Liver (tissue), 9 donors: Measurements from ENCODE around the gene PCDH1. TPM values are rescaled to one million over a fixed set of nuclear protein-coding genes. Genes with fewer than 3 reads are reported as not detected.

Source experiments
- DNase-seq: peaks from one replicate; pipeline ENCODE4 v3.0.0-alpha.2; 2017; ENCODE audit warnings: low spot score
- H3K27ac ChIP-seq, 2 donors: one replicate each; pipeline ENCODE4 v1.7.0; 2013; ENCODE audit warnings: inconsistent platforms in 2 of 2, low read length in 2 of 2, control low read depth in 1 of 2, low read depth in 1 of 2, mild to moderate bottlenecking in 1 of 2
- H3K27me3 ChIP-seq, 4 donors: one replicate each; pipeline versions ENCODE4 v1.6.1 to v1.7.0; 2013; ENCODE audit warnings: low read length in 3 of 4, inconsistent platforms in 1 of 4, mild to moderate bottlenecking in 1 of 4, moderate library complexity in 1 of 4; ENCODE audit not compliant: control insufficient read depth in 4 of 4, insufficient read depth in 4 of 4
- H3K36me3 ChIP-seq, 4 donors: one replicate each; pipeline versions ENCODE4 v1.6.1 to v1.7.0; 2013; ENCODE audit warnings: low read length in 3 of 4, mild to moderate bottlenecking in 3 of 4, low read depth in 1 of 4, moderate library complexity in 1 of 4; ENCODE audit not compliant: control insufficient read depth in 4 of 4, insufficient read depth in 3 of 4
- H3K4me1 ChIP-seq, 4 donors: one replicate each; pipeline versions ENCODE4 v1.6.1 to v1.7.0; 2013; ENCODE audit warnings: low read length in 3 of 4, mild to moderate bottlenecking in 3 of 4, moderate library complexity in 1 of 4; ENCODE audit not compliant: control insufficient read depth in 4 of 4, insufficient read depth in 4 of 4
- H3K4me3 ChIP-seq, 3 donors: one replicate each; pipeline versions ENCODE4 v1.6.1 to v1.7.0; 2013; ENCODE audit warnings: low read length in 3 of 3, control low read depth in 1 of 3, low read depth in 1 of 3, mild to moderate bottlenecking in 1 of 3
- H3K9ac ChIP-seq, 2 donors: one replicate each; pipeline ENCODE4 v1.7.0; 2013; ENCODE audit warnings: low read length in 2 of 2, mild to moderate bottlenecking in 2 of 2, moderate library complexity in 2 of 2, control low read depth in 1 of 2, low read depth in 1 of 2
- H3K9me3 ChIP-seq, 4 donors: one replicate each; pipeline versions ENCODE4 v1.6.1 to v1.7.0; 2013; ENCODE audit warnings: low read length in 3 of 4; ENCODE audit not compliant: control insufficient read depth in 4 of 4
- ATF3 ChIP-seq: IDR thresholded peaks from 2 replicates; pipeline ENCODE4 v1.6.1; 2016; ENCODE audit warnings: antibody characterized with exemption
- EGR1 ChIP-seq, 2 donors: IDR thresholded peaks; 2 replicates each; pipeline ENCODE4 v1.6.1; 2016 to 2018; ENCODE audit warnings: antibody characterized with exemption in 2 of 2, low read depth in 2 of 2
- FOXA1 ChIP-seq: IDR thresholded peaks from 2 replicates; pipeline ENCODE4 v1.6.1; 2016; ENCODE audit warnings: antibody characterized with exemption
- FOXA2 ChIP-seq: IDR thresholded peaks from 2 replicates; pipeline ENCODE4 v1.6.1; 2016; ENCODE audit warnings: antibody characterized with exemption
- GABPA ChIP-seq, 2 donors: IDR thresholded peaks in 1 of 2; conservative IDR thresholded peaks in 1 of 2; 2 replicates each; pipeline ENCODE4 v1.6.1; 2016; ENCODE audit warnings: antibody characterized with exemption in 2 of 2, mild to moderate bottlenecking in 1 of 2, moderate library complexity in 1 of 2
- HNF4A ChIP-seq, 2 donors: conservative IDR thresholded peaks; 2 replicates each; pipeline ENCODE4 v1.6.1; 2016; ENCODE audit warnings: antibody characterized with exemption in 2 of 2, mild to moderate bottlenecking in 2 of 2
- HNF4G ChIP-seq: IDR thresholded peaks from 2 replicates; pipeline ENCODE4 v1.6.1; 2016; ENCODE audit warnings: antibody characterized with exemption
- JUND ChIP-seq, 2 donors: IDR thresholded peaks; 2 replicates each; pipeline ENCODE4 v1.6.1; 2016; ENCODE audit warnings: antibody characterized with exemption in 2 of 2
- NR2F2 ChIP-seq: IDR thresholded peaks from 2 replicates; pipeline ENCODE4 v1.6.1; 2016; ENCODE audit warnings: antibody characterized with exemption
- RAD21 ChIP-seq, 2 donors: IDR thresholded peaks; 2 replicates each; pipeline ENCODE4 v1.6.1; 2016; ENCODE audit warnings: antibody characterized with exemption in 2 of 2, mild to moderate bottlenecking in 2 of 2
- REST ChIP-seq: IDR thresholded peaks from 2 replicates; pipeline ENCODE4 v1.6.1; 2016; ENCODE audit warnings: antibody characterized with exemption, mild to moderate bottlenecking
- RXRA ChIP-seq, 2 donors: IDR thresholded peaks; 2 replicates each; pipeline ENCODE4 v1.6.1; 2017 to 2018; ENCODE audit warnings: antibody characterized with exemption in 2 of 2, mild to moderate bottlenecking in 1 of 2
- SP1 ChIP-seq: IDR thresholded peaks from 2 replicates; pipeline ENCODE4 v1.6.1; 2018; ENCODE audit warnings: antibody characterized with exemption, mild to moderate bottlenecking
- TAF1 ChIP-seq: conservative IDR thresholded peaks from 2 replicates; pipeline ENCODE4 v1.6.1; 2016; ENCODE audit warnings: antibody characterized with exemption, mild to moderate bottlenecking
- YY1 ChIP-seq: IDR thresholded peaks from 2 replicates; pipeline ENCODE4 v1.6.1; 2016; ENCODE audit warnings: antibody characterized with exemption, mild to moderate bottlenecking
- WGBS: extraction: QIAGEN DNeasy Blood & Tissue Kit; methylation state at CpG from one replicate; pipeline ENCODE4 v1.1.7; 2013; 5-methylcytosine and 5-hydroxymethylcytosine counted together
- polyA plus RNA-seq, 2 donors: library from polyadenylated mRNA; stranded (reverse) in 1 of 2; unstranded in 1 of 2; fragments of 200-250 nt in 1 of 2; fragments of >200 nt in 1 of 2; fragmentation: Nextera tagmentation in 1 of 2; extraction: Ambion mirVana in 1 of 2; gene quantifications; one replicate each; pipeline versions ENCODE4 v1.2.1 to v1.2.3, GENCODE V29; 2013 to 2015
- total RNA-seq, 2 donors: library from RNA; depleted of rRNA; stranded (reverse); fragments of >200 nt; gene quantifications; one replicate each; pipeline ENCODE4 v1.2.3, GENCODE V29; 2014
- TF ChIP-seq, protein P1 (sequence below): IDR thresholded peaks from 2 replicates; pipeline ENCODE4 v1.6.1; 2016; ENCODE audit warnings: antibody characterized with exemption
- TF ChIP-seq, protein P2 (sequence below): IDR thresholded peaks from 2 replicates; pipeline ENCODE4 v1.6.1; 2016; ENCODE audit warnings: antibody characterized with exemption
- donor health status: healthy.
- donor health status: healthy.
- donor health status: healthy.
- donor health status: healthy.
- donor health status: healthy.

Gene PCDH1
- total and polyA plus RNA-seq, 4 donors, result 9.3 to 52.8 (median 15.0) TPM

GRCh38 chr5:141917760-141918159 is 39.5 kb upstream of the PCDH1 start:
- Histone ChIP-seq H3K4me3 (no peak overlapping the region), H3K9me3 (no peaks in the 10 kb centered on the region), H3K9ac (no peak overlapping the region), H3K36me3 (no peaks in the 10 kb centered on the region), H3K4me1 (peaks cover 6 to 22% (median 8%) of the 10 kb centered on the region in 4 donors), H3K27ac (no peak overlapping the region), H3K27me3 (no peaks in the 10 kb centered on the region)
- no peak for DNase-seq
- WGBS, result 87% methylated on average over 5 of the region's 5 CpGs
- TF ChIP-seq YY1, result no peak
- TF ChIP-seq SP1, result no peak
- no peak for TF ChIP-seq FOXA1
- no peak for TF ChIP-seq TAF1
- no peak for TF ChIP-seq HNF4A (conservative IDR thresholded peaks at IDR 0.05)
- TF ChIP-seq, protein P1, sequence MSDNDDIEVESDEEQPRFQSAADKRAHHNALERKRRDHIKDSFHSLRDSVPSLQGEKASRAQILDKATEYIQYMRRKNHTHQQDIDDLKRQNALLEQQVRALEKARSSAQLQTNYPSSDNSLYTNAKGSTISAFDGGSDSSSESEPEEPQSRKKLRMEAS, result no peak
- no peak for TF ChIP-seq HNF4G
- TF ChIP-seq, protein P2, sequence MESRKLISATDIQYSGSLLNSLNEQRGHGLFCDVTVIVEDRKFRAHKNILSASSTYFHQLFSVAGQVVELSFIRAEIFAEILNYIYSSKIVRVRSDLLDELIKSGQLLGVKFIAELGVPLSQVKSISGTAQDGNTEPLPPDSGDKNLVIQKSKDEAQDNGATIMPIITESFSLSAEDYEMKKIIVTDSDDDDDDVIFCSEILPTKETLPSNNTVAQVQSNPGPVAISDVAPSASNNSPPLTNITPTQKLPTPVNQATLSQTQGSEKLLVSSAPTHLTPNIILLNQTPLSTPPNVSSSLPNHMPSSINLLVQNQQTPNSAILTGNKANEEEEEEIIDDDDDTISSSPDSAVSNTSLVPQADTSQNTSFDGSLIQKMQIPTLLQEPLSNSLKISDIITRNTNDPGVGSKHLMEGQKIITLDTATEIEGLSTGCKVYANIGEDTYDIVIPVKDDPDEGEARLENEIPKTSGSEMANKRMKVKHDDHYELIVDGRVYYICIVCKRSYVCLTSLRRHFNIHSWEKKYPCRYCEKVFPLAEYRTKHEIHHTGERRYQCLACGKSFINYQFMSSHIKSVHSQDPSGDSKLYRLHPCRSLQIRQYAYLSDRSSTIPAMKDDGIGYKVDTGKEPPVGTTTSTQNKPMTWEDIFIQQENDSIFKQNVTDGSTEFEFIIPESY, result no peak
- no peak for TF ChIP-seq GABPA (IDR thresholded peaks at IDR 0.05 in 1 of 2, conservative IDR thresholded peaks at IDR 0.05 in 1 of 2)
- TF ChIP-seq JUND (IDR thresholded peaks at IDR 0.05), result no peak
- no peak for TF ChIP-seq EGR1 (IDR thresholded peaks at IDR 0.05; ENCODE audit: low read depth in 2 of 2)

GRCh38 chr5:141916522-141916921 is 38.3 kb upstream of the PCDH1 start:
- TF ChIP-seq RXRA (IDR thresholded peaks at IDR 0.05), result no peak
- TF ChIP-seq SP1, result no peak
- no peak for TF ChIP-seq RAD21 (IDR thresholded peaks at IDR 0.05)
- no peak for TF ChIP-seq FOXA2
- TF ChIP-seq FOXA1, result no peak
- TF ChIP-seq YY1, result no peak
- TF ChIP-seq HNF4A (conservative IDR thresholded peaks at IDR 0.05), result no peak
- no peak for TF ChIP-seq TAF1
- no peak for TF ChIP-seq JUND (IDR thresholded peaks at IDR 0.05)
- TF ChIP-seq HNF4G, result no peak
- no peak for DNase-seq
- 62% methylated on average over 2 of the region's 2 CpGs for WGBS

DNA sequence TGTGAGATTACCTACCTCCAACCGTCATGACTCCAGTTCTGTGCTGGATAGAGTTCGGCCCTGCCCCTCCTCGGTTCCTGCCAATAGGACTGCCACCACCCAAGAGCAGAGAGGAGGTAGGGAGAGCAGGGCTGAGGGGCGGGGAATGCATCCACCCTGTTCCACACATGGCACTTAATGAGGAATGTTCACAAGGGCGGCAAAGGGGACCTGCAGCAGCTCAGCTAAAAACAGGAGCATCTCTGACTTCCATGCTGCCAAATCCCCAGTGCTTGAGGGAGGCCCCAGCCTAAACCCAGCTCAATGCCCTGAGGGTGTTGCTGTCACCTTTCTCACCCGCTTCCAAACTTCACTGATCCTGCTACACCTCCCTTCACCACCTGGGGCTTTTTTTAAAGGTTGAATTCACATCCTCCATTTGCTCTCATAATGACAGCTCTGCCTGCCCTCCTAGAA is 37.7 kb upstream of the PCDH1 start:
- no peaks in the 10 kb centered on the region for H3K36me3 ChIP-seq
- WGBS, result 92% methylated on average over 6 of the region's 6 CpGs
- peaks cover 6 to 18% (median 8%) of the 10 kb centered on the region in 4 donors for H3K4me1 ChIP-seq
- H3K27me3 ChIP-seq, result no peaks in the 10 kb centered on the region
- H3K9ac ChIP-seq, result no peak overlapping the region
- no peak for DNase-seq
- TF ChIP-seq REST (no peak), JUND (IDR thresholded peaks at IDR 0.05) (no peak), YY1 (no peak), FOXA2 (no peak), GABPA (IDR thresholded peaks at IDR 0.05 in 1 of 2, conservative IDR thresholded peaks at IDR 0.05 in 1 of 2) (no peak), ATF3 (no peak), HNF4A (conservative IDR thresholded peaks at IDR 0.05) (no peak), TAF1 (no peak), RXRA (IDR thresholded peaks at IDR 0.05) (no peak), FOXA1 (no peak), HNF4G (no peak), EGR1 (IDR thresholded peaks at IDR 0.05; ENCODE audit: low read depth in 2 of 2) (no peak), NR2F2 (no peak), RAD21 (IDR thresholded peaks at IDR 0.05) (no peak)
- TF ChIP-seq, protein P2, result no peak
- TF ChIP-seq, protein P1, result no peak
- H3K4me3 ChIP-seq, result no peak overlapping the region
- no peaks in the 10 kb centered on the region for H3K9me3 ChIP-seq
- no peak overlapping the region for H3K27ac ChIP-seq

More at GRCh38 chr5:141916522-141916921, 38.3 kb upstream of the PCDH1 start:
- Histone ChIP-seq H3K27ac (no peak overlapping the region), H3K9me3 (no peaks in the 10 kb centered on the region), H3K9ac (no peak overlapping the region), H3K4me3 (no peak overlapping the region), H3K36me3 (no peaks in the 10 kb centered on the region), H3K27me3 (no peaks in the 10 kb centered on the region), H3K4me1 (peaks cover 6 to 18% (median 8%) of the 10 kb centered on the region in 4 donors)
